HG03354 (cell line): ENCODE measurements around the gene KIDINS220.

Experiments
- ATAC-seq: cut with Tn5 transposase; IDR thresholded peaks from one replicate; pipeline ENCODE4 v1.9.1; 2021; ENCODE audit warnings: mild to moderate bottlenecking; ENCODE audit not compliant: unreplicated experiment, poor library complexity, severe bottlenecking

Gene KIDINS220

GRCh38 chr2:8710951-8711350 is 126.5 kb downstream of the KIDINS220 start:
- no peak for ATAC-seq

- no peak for ATAC-seq
These were observed 127.8 kb downstream of the KIDINS220 start for GRCh38 chr2:8709611-8710010.

GRCh38 chr2:8704906-8705305 is 132.5 kb downstream of the KIDINS220 start:
- no peak for ATAC-seq

- no peak for ATAC-seq
These were observed 135.6 kb downstream of the KIDINS220 start for GRCh38 chr2:8701681-8702379.

- no peak for ATAC-seq
These were observed 137.6 kb downstream of the KIDINS220 start for GRCh38 chr2:8699839-8700238.

GRCh38 chr2:8697190-8697589 is 140.2 kb downstream of the KIDINS220 start:
- ATAC-seq, result no peak

- no peak for ATAC-seq
These were observed 142.7 kb downstream of the KIDINS220 start for GRCh38 chr2:8694737-8695136.

GRCh38 chr2:8693157-8693821 is 144.1 kb downstream of the KIDINS220 start:
- no peak for ATAC-seq

- ATAC-seq, result no peak
These were observed 144.6 kb downstream of the KIDINS220 start for GRCh38 chr2:8692783-8693156.

GRCh38 chr2:8691859-8692437 is 145.5 kb downstream of the KIDINS220 start:
- ATAC-seq, result no peak

- ATAC-seq, result peak; percentile 31
These were observed 151.6 kb downstream of the KIDINS220 start for GRCh38 chr2:8685697-8686358.

- ATAC-seq, result peak; percentile 1
These were observed 152.3 kb downstream of the KIDINS220 start for GRCh38 chr2:8684878-8685696.

GRCh38 chr2:8684540-8684877 is 152.9 kb downstream of the KIDINS220 start:
- ATAC-seq, result no peak

GRCh38 chr2:8682719-8683667 is 154.4 kb downstream of the KIDINS220 start:
- no peak for ATAC-seq

GRCh38 chr2:8681786-8682692 is 155.4 kb downstream of the KIDINS220 start, which contains the start of gene ID2:
TSS of gene ID2 (plus strand) at chr2:8682056. CDS start at chr2:8682166, 110 bp downstream.
- peak; percentile 71 for ATAC-seq

- ATAC-seq, result no peak
These were observed 156.3 kb downstream of the KIDINS220 start for GRCh38 chr2:8680822-8681760.
